ENCODE data around the gene OASL. TPM values are rescaled to one million over a fixed set of nuclear protein-coding genes. Genes with fewer than 3 reads are reported as not detected.

Gene OASL
- polyA plus RNA-seq, 1 of the 3 experiments (the other 2 are of a cell fraction) = 0.41 TPM

GRCh38 chr12:120996133-120996746, 42.8 kb downstream of the OASL start:
- ChIA-PET POLR2A (no interaction called here), CTCF (interaction anchor here (1.1 to 1.2 kb wide), 3 partner anchors 9 to 25 kb away, joined by 3 to 4 read pairs (median 3); no protein-coding TSS in a partner anchor)
- 94% methylated on average over 6 of the region's 11 CpGs for WGBS (ENCODE audit: low lambda C conversion rate)
- H3K9ac ChIP-seq = no peak overlapping the region
- H3K4me2 ChIP-seq = no peak overlapping the region
- H3K36me3 ChIP-seq (replicated peaks in 1 of 2; ENCODE audit: control insufficient read depth in 1 of 2, insufficient read depth in 2 of 2, low read length in 1 of 2) = no peaks in the 10 kb centered on the region
- no peak overlapping the region for H3K4me3 ChIP-seq (ENCODE audit: low read depth in 2 of 2, low read length in 1 of 2)
- no peaks in the 10 kb centered on the region for H4K20me1 ChIP-seq (ENCODE audit: insufficient read depth)
- H2AFZ ChIP-seq (ENCODE audit: low read depth) = no peak overlapping the region
- H3K79me2 ChIP-seq (ENCODE audit: insufficient read depth) = no peaks in the 10 kb centered on the region
- no peaks in the 10 kb centered on the region for H3K27me3 ChIP-seq (ENCODE audit: insufficient read depth)
- H3K9me2 ChIP-seq = no peaks in the 10 kb centered on the region
- H3F3A ChIP-seq (replicated peaks; ENCODE audit: insufficient read depth) = no peaks in the 10 kb centered on the region
- TF ChIP-seq GABPA (IDR thresholded peaks at IDR 0.05; ENCODE audit: low read depth) (no peak), ELF1 (IDR thresholded peaks at IDR 0.05) (no peak)
- no peak overlapping the region for H3K27ac ChIP-seq (ENCODE audit: low read depth in 2 of 2, low read length in 1 of 2)
- DNase-seq = peak; percentile 28
- H3K9me3 ChIP-seq = no peaks in the 10 kb centered on the region
- H3K4me1 ChIP-seq (ENCODE audit: control insufficient read depth in 1 of 2, insufficient read depth in 2 of 2, low read depth in 1 of 2, low read length in 1 of 2) = no peaks in the 10 kb centered on the region

- Histone ChIP-seq H3K4me3 (ENCODE audit: low read depth in 2 of 2, low read length in 1 of 2) (no peak overlapping the region), H3K27me3 (ENCODE audit: insufficient read depth) (no peaks in the 10 kb centered on the region; the same call in 1 of the 2 replicates), H3K36me3 (replicated peaks in 1 of 2; ENCODE audit: control insufficient read depth in 1 of 2, insufficient read depth in 2 of 2, low read length in 1 of 2) (no peaks in the 10 kb centered on the region), H3K4me1 (ENCODE audit: control insufficient read depth in 1 of 2, insufficient read depth in 2 of 2, low read depth in 1 of 2, low read length in 1 of 2) (no peaks in the 10 kb centered on the region), H4K20me1 (ENCODE audit: insufficient read depth) (no peaks in the 10 kb centered on the region), H3K27ac (ENCODE audit: low read depth in 2 of 2, low read length in 1 of 2) (no peak overlapping the region), H3K9me2 (no peaks in the 10 kb centered on the region), H3K4me2 (no peak overlapping the region), H3K9me3 (no peaks in the 10 kb centered on the region), H2AFZ (ENCODE audit: low read depth) (no peak overlapping the region), H3F3A (replicated peaks; ENCODE audit: insufficient read depth) (no peaks in the 10 kb centered on the region), H3K9ac (no peak overlapping the region), H3K79me2 (ENCODE audit: insufficient read depth) (no peaks in the 10 kb centered on the region)
- 54% methylated on average over 2 of the region's 2 CpGs for WGBS (ENCODE audit: low lambda C conversion rate)
- DNase-seq = no peak
- TF ChIP-seq TAF1 (IDR thresholded peaks at IDR 0.05; ENCODE audit: borderline replicate concordance, low read depth, low read length) (no peak), EP300 (IDR thresholded peaks at IDR 0.05; ENCODE audit: borderline replicate concordance in 1 of 2, low read depth in 1 of 2, low read length in 1 of 2) (no peak), FOXM1 (IDR thresholded peaks at IDR 0.05; ENCODE audit: low read depth) (no peak), POLR2AphosphoS5 (IDR thresholded peaks at IDR 0.05; ENCODE audit: low read depth, low read length) (no peak), GATA2 (CRISPR knock-in tag; IDR thresholded peaks at IDR 0.05) (no peak), MXI1 (IDR thresholded peaks at IDR 0.05; ENCODE audit: low read depth, low read length) (no peak)
- CTCF ChIA-PET = interaction anchor here (0.9 kb wide), 1 partner anchor 102 kb away, joined by 6 read pairs; no protein-coding TSS in a partner anchor
- POLR2A ChIA-PET = no interaction called here
These were observed 44.3 kb downstream of the OASL start for GRCh38 chr12:120994589-120995337.

- H3K9me3 ChIP-seq = no peaks in the 10 kb centered on the region
- no peaks in the 10 kb centered on the region for H3K36me3 ChIP-seq (replicated peaks in 1 of 2; ENCODE audit: control insufficient read depth in 1 of 2, insufficient read depth in 2 of 2, low read length in 1 of 2)
- H3K27ac ChIP-seq (ENCODE audit: low read depth in 2 of 2, low read length in 1 of 2) = no peak overlapping the region
- H3K79me2 ChIP-seq (ENCODE audit: insufficient read depth) = no peaks in the 10 kb centered on the region
- WGBS (ENCODE audit: low lambda C conversion rate) = 64% methylated on average over 4 of the region's 15 CpGs
- no peak for DNase-seq
- TF ChIP-seq ZBTB33 (IDR thresholded peaks at IDR 0.05; ENCODE audit: borderline replicate concordance, low read depth) (no peak), YY1 (IDR thresholded peaks at IDR 0.05; ENCODE audit: low read depth) (no peak), GABPA (IDR thresholded peaks at IDR 0.05; ENCODE audit: low read depth) (no peak)
- no peaks in the 10 kb centered on the region for H4K20me1 ChIP-seq (ENCODE audit: insufficient read depth)
- H3K4me3 ChIP-seq (ENCODE audit: low read depth in 2 of 2, low read length in 1 of 2) = no peak overlapping the region
- H3K4me2 ChIP-seq = no peak overlapping the region
- no peaks in the 10 kb centered on the region for H3K4me1 ChIP-seq (ENCODE audit: control insufficient read depth in 1 of 2, insufficient read depth in 2 of 2, low read depth in 1 of 2, low read length in 1 of 2)
- H2AFZ ChIP-seq (ENCODE audit: low read depth) = no peak overlapping the region
- no peaks in the 10 kb centered on the region for H3F3A ChIP-seq (replicated peaks; ENCODE audit: insufficient read depth)
- ChIA-PET POLR2A (no interaction called here), CTCF (interaction anchor here (1.4 kb wide), 1 partner anchor 9 kb away, joined by 3 read pairs; no protein-coding TSS in a partner anchor)
- no peak overlapping the region for H3K9ac ChIP-seq
- no peaks in the 10 kb centered on the region; the same call in 1 of the 2 replicates for H3K27me3 ChIP-seq (ENCODE audit: insufficient read depth)
- no peaks in the 10 kb centered on the region for H3K9me2 ChIP-seq
These were observed 45.0 kb downstream of the OASL start for GRCh38 chr12:120994059-120994458.

Data from SK-N-SH (cell line).